Tibial nerve (tissue), 4 donors: Measurements from ENCODE around the gene PAPPA2.

Experiments used
- EP300 ChIP-seq, 2 donors: sonication (generic); formaldehyde crosslinking; IDR thresholded peaks; one replicate each; pipeline ENCODE4 v1.6.1; 2017; ENCODE audit warnings: antibody characterized with exemption in 2 of 2, mild to moderate bottlenecking in 1 of 2
- TF ChIP-seq, protein P1 (sequence below), 5 experiments: fragments of 200-600 bp in 3 of 5; fragments of 450-650 bp in 2 of 5; sonication (generic) in 3 of 5; IDR thresholded peaks; one replicate each; pipeline ENCODE4 v1.5.1; 2016 to 2019; ENCODE audit warnings: antibody characterized with exemption in 5 of 5, mild to moderate bottlenecking in 3 of 5, moderate library complexity in 2 of 5

DNA sequence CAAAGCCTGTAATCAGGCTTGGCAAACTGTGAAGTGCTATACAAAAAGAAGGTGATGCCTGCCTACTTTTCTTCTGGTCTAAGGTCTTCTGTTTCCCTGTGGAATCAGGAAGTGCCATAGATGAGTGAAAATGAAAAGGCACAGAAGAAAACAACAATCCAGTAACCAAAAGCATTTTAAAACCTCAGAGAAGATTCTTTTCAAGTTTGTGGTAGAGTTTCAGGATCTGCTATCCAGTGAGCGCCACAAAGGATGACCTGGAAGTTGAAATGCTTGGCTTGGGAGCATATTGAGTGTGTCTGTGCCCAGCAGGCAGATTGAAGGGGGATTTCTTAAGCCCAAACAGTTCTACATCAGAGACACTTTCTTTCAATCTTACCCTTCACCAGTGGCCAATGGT is 272.2 kb downstream of the PAPPA2 start:
- TF ChIP-seq, protein P1, sequence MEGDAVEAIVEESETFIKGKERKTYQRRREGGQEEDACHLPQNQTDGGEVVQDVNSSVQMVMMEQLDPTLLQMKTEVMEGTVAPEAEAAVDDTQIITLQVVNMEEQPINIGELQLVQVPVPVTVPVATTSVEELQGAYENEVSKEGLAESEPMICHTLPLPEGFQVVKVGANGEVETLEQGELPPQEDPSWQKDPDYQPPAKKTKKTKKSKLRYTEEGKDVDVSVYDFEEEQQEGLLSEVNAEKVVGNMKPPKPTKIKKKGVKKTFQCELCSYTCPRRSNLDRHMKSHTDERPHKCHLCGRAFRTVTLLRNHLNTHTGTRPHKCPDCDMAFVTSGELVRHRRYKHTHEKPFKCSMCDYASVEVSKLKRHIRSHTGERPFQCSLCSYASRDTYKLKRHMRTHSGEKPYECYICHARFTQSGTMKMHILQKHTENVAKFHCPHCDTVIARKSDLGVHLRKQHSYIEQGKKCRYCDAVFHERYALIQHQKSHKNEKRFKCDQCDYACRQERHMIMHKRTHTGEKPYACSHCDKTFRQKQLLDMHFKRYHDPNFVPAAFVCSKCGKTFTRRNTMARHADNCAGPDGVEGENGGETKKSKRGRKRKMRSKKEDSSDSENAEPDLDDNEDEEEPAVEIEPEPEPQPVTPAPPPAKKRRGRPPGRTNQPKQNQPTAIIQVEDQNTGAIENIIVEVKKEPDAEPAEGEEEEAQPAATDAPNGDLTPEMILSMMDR (IDR thresholded peaks at IDR 0.05), result no peak
- TF ChIP-seq EP300 (IDR thresholded peaks at IDR 0.05), result no peak
